Endothelial cell of umbilical vein (primary cell): ENCODE data around the gene SP100.

Experiments used
- CTCF ChIP-seq, 2 donors: IDR thresholded peaks; 1 replicate in 1 of 2; 2 replicates in 1 of 2; pipeline ENCODE4 v1.5.1; 2011; ENCODE audit warnings: low read length in 2 of 2, mild to moderate bottlenecking in 2 of 2, moderate library complexity in 2 of 2, control low read depth in 1 of 2, inconsistent platforms in 1 of 2, low read depth in 1 of 2; ENCODE audit not compliant: insufficient read depth in 1 of 2; ENCODE audit errors: extremely low read depth in 1 of 2
- EZH2 ChIP-seq: IDR thresholded peaks from 2 replicates; pipeline ENCODE4 v1.6.1; 2012; ENCODE audit warnings: borderline replicate concordance, low read depth, mild to moderate bottlenecking, moderate library complexity, low read length, inconsistent platforms; ENCODE audit not compliant: severe bottlenecking
- MAX ChIP-seq: IDR thresholded peaks from 2 replicates; pipeline ENCODE4 v1.6.1; 2011; ENCODE audit not compliant: insufficient read depth, insufficient read length
- POLR2A ChIP-seq: IDR thresholded peaks from 2 replicates; pipeline ENCODE4 v1.6.1; 2012; ENCODE audit warnings: low read depth, mild to moderate bottlenecking, control low read depth, low read length

GRCh38 chr2:230400041-230400440, 16.0 kb upstream of the SP100 start:
- no peak for TF ChIP-seq CTCF (IDR thresholded peaks at IDR 0.05; ENCODE audit: extremely low read depth in 1 of 2, insufficient read depth in 1 of 2, low read depth in 1 of 2, low read length in 2 of 2)
- no peak for TF ChIP-seq MAX
- no peak for TF ChIP-seq EZH2
- TF ChIP-seq POLR2A: no peak
